A549 (cell line): Measurements from ENCODE around the gene ZFYVE9. TPM values are rescaled to one million over a fixed set of nuclear protein-coding genes. Genes with fewer than 3 reads are reported as not detected.
A peak's percentile ranks its signal among the peaks of the same experiment; 100 is the strongest.

ENCODE experiments used
- ATAC-seq, 2 experiments: fragments of 200-7000 bp in 1 of 2; fragments of >200 bp in 1 of 2; cut with Nextera tagmentation in 1 of 2; cut with Tn5 transposase in 1 of 2; 3 replicates each; pipeline versions ENCODE4 v1.8.0 to v1.9.1; 2018 to 2020; ENCODE audit warnings: mild to moderate bottlenecking in 1 of 2, moderate library complexity in 1 of 2
- CTCF ChIA-PET: fragments of 300-600 bp; sonication (Branson Sonifier 250); formaldehyde crosslinking; extraction: SDS; loops from one replicate; lab custom pipeline; 2021; ENCODE audit warnings: antibody characterized with exemption, inconsistent platforms; lab: Yijun Ruan, JAX
- POLR2A ChIA-PET: fragments of 350-600 bp; formaldehyde crosslinking; extraction: SDS; loops from one replicate; lab custom pipeline; 2021; ENCODE audit warnings: antibody characterized with exemption, inconsistent platforms; lab: Yijun Ruan, JAX
- DNase-seq, 2 experiments: peaks; one replicate each; pipeline versions ENCODE4 v3.0.0 to v3.0.0-alpha.2; 2011 to 2016; ENCODE audit warnings: low read depth in 1 of 2, low spot score in 1 of 2
- FAIRE-seq: peaks from 2 replicates; lab custom pipeline; 2011; peaks lifted over from hg19 to GRCh38; lab: Jason Lieb, UNC
- H3K27ac ChIP-seq, 2 experiments: fragments of >200 bp; sonication (Bioruptor Twin); formaldehyde crosslinking; 3 replicates each; pipeline ENCODE4 v1.5.1; 2016 to 2017
- H3K4me1 ChIP-seq: fragments of >200 bp; sonication (Bioruptor Twin); formaldehyde crosslinking; 3 replicates; pipeline ENCODE4 v1.6.1; 2016
- H3K4me2 ChIP-seq: fragments of >200 bp; sonication (Bioruptor Twin); formaldehyde crosslinking; 3 replicates; pipeline ENCODE4 v1.6.1; 2016
- H3K4me3 ChIP-seq: fragments of >200 bp; sonication (Bioruptor Twin); formaldehyde crosslinking; 3 replicates; pipeline ENCODE4 v1.5.1; 2016
- H3K9me3 ChIP-seq: fragments of >200 bp; sonication (Bioruptor Twin); formaldehyde crosslinking; 3 replicates; pipeline ENCODE4 v1.6.1; 2016
- BHLHE40 ChIP-seq: IDR thresholded peaks from 2 replicates; pipeline ENCODE4 v1.6.1; 2012; ENCODE audit warnings: low read depth, low read length, inconsistent platforms
- CBX8 ChIP-seq: fragments of 200-600 bp; sonication (generic); IDR thresholded peaks from 2 replicates; pipeline ENCODE4 v1.6.1; 2016
- CEBPB ChIP-seq, 2 experiments: fragments of >200 bp in 1 of 2; sonication (Bioruptor Twin) in 1 of 2; formaldehyde crosslinking in 1 of 2; IDR thresholded peaks; 2 replicates each; pipeline ENCODE4 v1.6.1; 2012 to 2016
- CTCF ChIP-seq: fragments of >200 bp; sonication (Bioruptor Twin); formaldehyde crosslinking; IDR thresholded peaks from 3 replicates; pipeline ENCODE4 v1.5.1; 2016
- EHMT2 ChIP-seq: fragments of 200-600 bp; sonication (generic); IDR thresholded peaks from 2 replicates; pipeline ENCODE4 v1.6.1; 2016; ENCODE audit warnings: antibody characterized with exemption, low read depth, mild to moderate bottlenecking, moderate library complexity
- ESRRA ChIP-seq: fragments of 150-350 bp; IDR thresholded peaks from 2 replicates; pipeline ENCODE4 v1.6.1; 2014; ENCODE audit warnings: mild to moderate bottlenecking, low read length, borderline replicate concordance
- FOSL2 ChIP-seq, 2 experiments: fragments of 450-650 bp in 1 of 2; fragments of >200 bp in 1 of 2; sonication (Bioruptor Twin) in 1 of 2; formaldehyde crosslinking; IDR thresholded peaks; 2 replicates each; pipeline versions ENCODE4 v1.5.0 to v1.6.1; 2016 to 2020; ENCODE audit warnings: mild to moderate bottlenecking in 1 of 2, moderate library complexity in 1 of 2
- GATA3 ChIP-seq: IDR thresholded peaks from 2 replicates; pipeline ENCODE4 v1.6.1; 2012; ENCODE audit warnings: borderline replicate concordance
- HDAC2 ChIP-seq: fragments of 200-600 bp; sonication (generic); IDR thresholded peaks from 2 replicates; pipeline ENCODE4 v1.6.1; 2016
- HEYL ChIP-seq: fragments of 250-450 bp; sonication (Bioruptor Pico); IDR thresholded peaks from 2 replicates; pipeline ENCODE4 v1.8.0; 2021; ENCODE audit warnings: mild to moderate bottlenecking, moderate library complexity
- HMGXB4 ChIP-seq: fragments of 250-450 bp; sonication (Bioruptor Pico); IDR thresholded peaks from 2 replicates; pipeline ENCODE4 v1.5.0; 2021; ENCODE audit warnings: mild to moderate bottlenecking, moderate library complexity, borderline replicate concordance
- HOXA7 ChIP-seq: fragments of 250-450 bp; sonication (Bioruptor Pico); IDR thresholded peaks from 2 replicates; pipeline ENCODE4 v1.5.0; 2020; ENCODE audit warnings: mild to moderate bottlenecking, moderate library complexity
- HOXB5 ChIP-seq: fragments of 250-450 bp; sonication (Bioruptor Pico); IDR thresholded peaks from 2 replicates; pipeline ENCODE4 v1.5.0; 2020; ENCODE audit warnings: mild to moderate bottlenecking, moderate library complexity
- JUN ChIP-seq, 2 experiments: fragments of >200 bp; sonication (Bioruptor Twin); formaldehyde crosslinking; IDR thresholded peaks; 2 replicates in 1 of 2; 3 replicates in 1 of 2; pipeline ENCODE4 v1.6.1; 2016 to 2017
- JUNB ChIP-seq: fragments of >200 bp; sonication (Bioruptor Twin); formaldehyde crosslinking; IDR thresholded peaks from 2 replicates; pipeline ENCODE4 v1.6.1; 2016
- KDM1A ChIP-seq: fragments of 200-600 bp; sonication (generic); IDR thresholded peaks from 2 replicates; pipeline ENCODE4 v1.6.1; 2016; ENCODE audit warnings: low read depth, mild to moderate bottlenecking
- NFE2L2 ChIP-seq: fragments of 150-350 bp; conservative IDR thresholded peaks from 2 replicates; pipeline ENCODE4 v1.6.1; 2014; ENCODE audit warnings: low read length
- PHF8 ChIP-seq: fragments of 200-600 bp; sonication (generic); IDR thresholded peaks from 2 replicates; pipeline ENCODE4 v1.6.1; 2016; ENCODE audit warnings: low read depth, mild to moderate bottlenecking, antibody characterized with exemption, moderate library complexity, borderline replicate concordance
- POLR2A ChIP-seq: IDR thresholded peaks from 2 replicates; pipeline ENCODE4 v1.6.1; 2012; ENCODE audit warnings: mild to moderate bottlenecking, low read length
- RAD21 ChIP-seq, 2 experiments: fragments of >200 bp in 1 of 2; sonication (Bioruptor Twin) in 1 of 2; formaldehyde crosslinking in 1 of 2; IDR thresholded peaks in 1 of 2; conservative IDR thresholded peaks in 1 of 2; 2 replicates in 1 of 2; 3 replicates in 1 of 2; pipeline ENCODE4 v1.6.1; 2012 to 2018; ENCODE audit warnings: inconsistent platforms in 1 of 2
- RARB ChIP-seq: fragments of 250-450 bp; sonication (Bioruptor Pico); IDR thresholded peaks from 2 replicates; pipeline ENCODE4 v1.8.0; 2021; ENCODE audit warnings: mild to moderate bottlenecking, moderate library complexity
- RFX5 ChIP-seq: fragments of 450-650 bp; IDR thresholded peaks from 2 replicates; pipeline ENCODE4 v1.7.1; 2014; ENCODE audit warnings: antibody characterized with exemption, mild to moderate bottlenecking, moderate library complexity
- SMC3 ChIP-seq: fragments of >200 bp; sonication (Bioruptor Twin); formaldehyde crosslinking; IDR thresholded peaks from 3 replicates; pipeline ENCODE4 v1.6.1; 2018; ENCODE audit warnings: inconsistent platforms
- TFCP2L1 ChIP-seq: fragments of 250-450 bp; sonication (Bioruptor Pico); IDR thresholded peaks from 2 replicates; pipeline ENCODE4 v1.5.0; 2021; ENCODE audit warnings: mild to moderate bottlenecking
- USF2 ChIP-seq: fragments of 450-650 bp; IDR thresholded peaks from 2 replicates; pipeline ENCODE4 v1.6.1; 2014; ENCODE audit warnings: antibody characterized with exemption
- ZNF302 ChIP-seq: fragments of 250-450 bp; sonication (Bioruptor Pico); IDR thresholded peaks from 2 replicates; pipeline ENCODE4 v1.9.0; 2021; ENCODE audit warnings: inconsistent platforms, mild to moderate bottlenecking, moderate library complexity
- WGBS: methylation state at CpG from one replicate; pipeline ENCODE4 v1.1.6; 2017; ENCODE audit errors: missing lambda C conversion rate; 5-methylcytosine and 5-hydroxymethylcytosine counted together
- polyA plus RNA-seq, 4 experiments: library from polyadenylated mRNA; depleted of rRNA in 3 of 4; stranded (reverse); fragments of >200 nt; fragmentation: RNase III in 1 of 4; extraction: RNeasy Plus Mini Kit Qiagen cat#74134 plus additional on column Dnase treatment in 1 of 4; gene quantifications; 2 replicates in 3 of 4; 3 replicates in 1 of 4; pipeline ENCODE4 v1.2.3, GENCODE V29; 2011 to 2017
- TF ChIP-seq, protein P1 (sequence below): IDR thresholded peaks from 2 replicates; pipeline ENCODE4 v1.6.1; 2012; ENCODE audit warnings: low read depth, borderline replicate concordance
- TF ChIP-seq, protein P2 (sequence below): fragments of >200 bp; sonication (Bioruptor Twin); formaldehyde crosslinking; IDR thresholded peaks from 3 replicates; pipeline ENCODE4 v1.6.1; 2016

Gene ZFYVE9
- polyA plus RNA-seq, 2 of the 4 experiments (the other 2 are of a cell fraction): 7.1 to 11.9 TPM

GRCh38 chr1:52159033-52159789 lies 17.3 kb downstream of the ZFYVE9 start:
- Histone ChIP-seq H3K4me2 (0 out of 3 replicates have a peak overlapping the region, but pooled peaks have one; percentile 2), H3K9me3 (no peaks in the 10 kb centered on the region), H3K27ac (no peak overlapping the region), H3K4me3 (no peak overlapping the region), H3K4me1 (peaks cover 7% of the 10 kb centered on the region; the same call in 1 of the 3 replicates)
- ATAC-seq: peak; percentile 47 to 63; a peak in 3 of 6 replicates
- FAIRE-seq: no peak
- CTCF ChIA-PET: interaction anchor here (0.6 to 0.8 kb wide), 3 partner anchors 62 to 125 kb away, joined by 3 read pairs; no protein-coding TSS in a partner anchor
- POLR2A ChIA-PET: no interaction called here
- WGBS: 90% methylated on average over 10 of the region's 10 CpGs
- TF ChIP-seq JUNB (no peak), NFE2L2 (no peak), EHMT2 (no peak), KDM1A (no peak), PHF8 (no peak), HOXB5 (CRISPR knock-in tag) (no peak), TFCP2L1 (CRISPR knock-in tag) (no peak), ZNF302 (CRISPR knock-in tag) (no peak), JUN (IDR thresholded peaks at IDR 0.05) (no peak), ESRRA (no peak), HOXA7 (CRISPR knock-in tag) (no peak), USF2 (no peak), BHLHE40 (no peak)
- TF ChIP-seq, protein P1, sequence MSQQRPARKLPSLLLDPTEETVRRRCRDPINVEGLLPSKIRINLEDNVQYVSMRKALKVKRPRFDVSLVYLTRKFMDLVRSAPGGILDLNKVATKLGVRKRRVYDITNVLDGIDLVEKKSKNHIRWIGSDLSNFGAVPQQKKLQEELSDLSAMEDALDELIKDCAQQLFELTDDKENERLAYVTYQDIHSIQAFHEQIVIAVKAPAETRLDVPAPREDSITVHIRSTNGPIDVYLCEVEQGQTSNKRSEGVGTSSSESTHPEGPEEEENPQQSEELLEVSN: no peak
- DNase-seq: peak in 1 of 2 experiments; percentile 18

DNA sequence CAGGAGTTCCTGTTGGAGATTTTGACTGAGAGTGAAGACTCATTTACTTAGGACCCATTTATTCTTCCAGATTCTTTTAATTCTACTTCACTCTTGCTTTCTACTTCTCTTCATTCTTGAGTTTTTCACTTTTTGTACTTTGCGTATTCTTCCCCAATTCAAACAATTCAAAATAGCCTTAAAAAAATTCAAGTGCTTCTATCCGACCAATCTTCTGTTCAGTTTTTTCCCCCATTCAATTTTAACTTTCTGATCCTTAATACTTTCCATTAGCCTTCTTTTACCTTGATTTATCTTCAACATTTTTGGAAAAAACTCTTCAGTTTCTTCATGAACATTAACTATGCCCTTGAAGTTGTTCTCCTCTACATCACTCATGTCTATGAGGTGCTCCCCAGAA lies 21.1 kb downstream of the ZFYVE9 start:
- H3K4me3 ChIP-seq: no peak overlapping the region
- 90% methylated on average over 2 of the region's 2 CpGs for WGBS
- H3K27ac ChIP-seq: no peak overlapping the region
- ChIA-PET CTCF (interaction anchor here (0.6 to 0.8 kb wide), 2 partner anchors 52 to 74 kb away, joined by 3 read pairs; no protein-coding TSS in a partner anchor), POLR2A (no interaction called here)
- FAIRE-seq: no peak
- DNase-seq: no peak
- H3K9me3 ChIP-seq: no peaks in the 10 kb centered on the region
- peaks cover 7% of the 10 kb centered on the region; the same call in 1 of the 3 replicates for H3K4me1 ChIP-seq
- ATAC-seq: no peak
- H3K4me2 ChIP-seq: no peak overlapping the region
- TF ChIP-seq RFX5 (no peak), RAD21 (conservative IDR thresholded peaks at IDR 0.05 in 1 of 2, IDR thresholded peaks at IDR 0.05 in 1 of 2) (no peak), FOSL2 (IDR thresholded peaks at IDR 0.05) (no peak), FOSL2 (CRISPR knock-in tag; IDR thresholded peaks at IDR 0.05) (no peak), HDAC2 (no peak), POLR2A (no peak)
- TF ChIP-seq, protein P2, sequence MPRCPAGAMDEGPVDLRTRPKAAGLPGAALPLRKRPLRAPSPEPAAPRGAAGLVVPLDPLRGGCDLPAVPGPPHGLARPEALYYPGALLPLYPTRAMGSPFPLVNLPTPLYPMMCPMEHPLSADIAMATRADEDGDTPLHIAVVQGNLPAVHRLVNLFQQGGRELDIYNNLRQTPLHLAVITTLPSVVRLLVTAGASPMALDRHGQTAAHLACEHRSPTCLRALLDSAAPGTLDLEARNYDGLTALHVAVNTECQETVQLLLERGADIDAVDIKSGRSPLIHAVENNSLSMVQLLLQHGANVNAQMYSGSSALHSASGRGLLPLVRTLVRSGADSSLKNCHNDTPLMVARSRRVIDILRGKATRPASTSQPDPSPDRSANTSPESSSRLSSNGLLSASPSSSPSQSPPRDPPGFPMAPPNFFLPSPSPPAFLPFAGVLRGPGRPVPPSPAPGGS: no peak

DNA sequence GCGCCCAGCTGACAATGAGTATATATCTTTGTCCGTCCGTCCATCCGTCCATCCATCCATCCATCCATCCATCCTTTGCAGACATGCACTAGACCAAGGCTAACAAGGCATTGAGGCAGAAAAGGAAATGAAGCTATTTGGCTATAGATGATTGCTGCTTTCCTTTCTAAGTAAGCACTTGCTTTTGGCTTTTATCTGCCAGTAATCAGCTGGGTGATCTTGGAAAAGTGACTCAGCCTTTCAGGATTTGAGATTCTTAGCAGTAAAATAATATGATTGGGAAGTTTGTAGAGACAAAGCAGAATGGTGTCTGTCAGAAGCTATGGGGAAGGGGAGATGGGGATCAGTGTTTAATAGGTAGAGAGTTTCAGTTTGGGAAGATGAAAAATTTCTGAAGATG lies 22.7 kb downstream of the ZFYVE9 start:
- ATAC-seq: no peak
- ChIA-PET POLR2A (no interaction called here), CTCF (no interaction called here)
- Histone ChIP-seq H3K4me1 (peaks cover under 1% of the 10 kb centered on the region; the same call in 1 of the 3 replicates), H3K4me3 (no peak overlapping the region), H3K4me2 (no peak overlapping the region), H3K27ac (no peak overlapping the region)
- no peak for DNase-seq
- FAIRE-seq: no peak
- 96% methylated on average over 4 of the region's 4 CpGs for WGBS
- no peak for TF ChIP-seq ZNF302 (CRISPR knock-in tag)
- TF ChIP-seq CEBPB (IDR thresholded peaks at IDR 0.05): no peak
- TF ChIP-seq HEYL (CRISPR knock-in tag): no peak
- TF ChIP-seq RARB: no peak
- no peak for TF ChIP-seq HOXA7 (CRISPR knock-in tag)
- TF ChIP-seq CTCF: no peak
- TF ChIP-seq CBX8: no peak
- no peak for TF ChIP-seq GATA3
- no peak for TF ChIP-seq SMC3
- no peak for TF ChIP-seq TFCP2L1 (CRISPR knock-in tag)
- no peak for TF ChIP-seq HMGXB4 (CRISPR knock-in tag)
- TF ChIP-seq, all 56 proteins: peak for 0
- no peaks in the 10 kb centered on the region for H3K9me3 ChIP-seq
